Panc1 (cell line): Measurements from ENCODE around the gene ZNF35. TPM values are rescaled to one million over a fixed set of nuclear protein-coding genes. Genes with fewer than 3 reads are reported as not detected.

Experiments used
- ATAC-seq: fragments of 200-7000 bp; cut with Tn5 transposase; 2 replicates; pipeline ENCODE4 v1.9.1; 2020; ENCODE audit warnings: mild to moderate bottlenecking, moderate library complexity
- BruUV-seq: library from RNA; stranded (reverse); fragments of 400-500 nt; replicated peaks from 2 replicates; lab custom pipeline; 2021; lab: Mats Ljungman, UMichigan
- CTCF ChIA-PET: fragments of 300-600 bp; sonication (Branson Sonifier 250); formaldehyde crosslinking; loops from one replicate; lab custom pipeline; 2022; ENCODE audit warnings: antibody characterized with exemption; lab: Charles Lee
- POLR2A ChIA-PET: fragments of 300-600 bp; sonication (Branson Sonifier 250); formaldehyde crosslinking; loops from one replicate; lab custom pipeline; 2022; ENCODE audit warnings: antibody characterized with exemption; lab: Charles Lee
- DNase-seq: peaks from one replicate; pipeline ENCODE4 v3.0.0-alpha.2; 2010; ENCODE audit warnings: low read depth, low spot score
- H3K27ac ChIP-seq: 2 replicates; pipeline ENCODE4 v1.5.1; 2011; ENCODE audit warnings: mild to moderate bottlenecking, low read length, inconsistent platforms
- H3K27me3 ChIP-seq: fragments of 200-500 bp; sonication (Bioruptor generic); 2 replicates; pipeline ENCODE4 v1.6.0; 2014; ENCODE audit warnings: low read length, inconsistent platforms; ENCODE audit not compliant: control insufficient read depth, insufficient read depth
- H3K36me3 ChIP-seq: fragments of 200-500 bp; sonication (Bioruptor generic); 2 replicates; pipeline ENCODE4 v1.5.1; 2014; ENCODE audit warnings: inconsistent platforms, mild to moderate bottlenecking, low read length, moderate library complexity; ENCODE audit not compliant: control insufficient read depth, insufficient read depth
- H3K4me1 ChIP-seq: 2 replicates; pipeline ENCODE4 v1.5.1; 2011; ENCODE audit warnings: inconsistent platforms, mild to moderate bottlenecking, low read length, moderate library complexity; ENCODE audit not compliant: control insufficient read depth, insufficient read depth
- H3K4me3 ChIP-seq, 2 experiments: 2 replicates each; pipeline ENCODE4 v1.5.1; 2011 to 2012; ENCODE audit warnings: low read depth in 2 of 2, low read length in 2 of 2, mild to moderate bottlenecking in 2 of 2, inconsistent platforms in 1 of 2, moderate library complexity in 1 of 2
- H3K9me3 ChIP-seq: fragments of 200-500 bp; sonication (Bioruptor generic); 2 replicates; pipeline ENCODE4 v1.5.1; 2014; ENCODE audit warnings: low read depth, mild to moderate bottlenecking, inconsistent platforms, low read length, moderate library complexity; ENCODE audit not compliant: control insufficient read depth, insufficient read depth
- CTCF ChIP-seq: fragments of 450-650 bp; IDR thresholded peaks from 2 replicates; pipeline ENCODE4 v1.5.1; 2017; ENCODE audit warnings: mild to moderate bottlenecking
- POLR2AphosphoS5 ChIP-seq: IDR thresholded peaks from 2 replicates; pipeline ENCODE4 v1.6.1; 2012; ENCODE audit warnings: mild to moderate bottlenecking, low read depth, low read length, moderate library complexity
- REST ChIP-seq, 2 experiments: IDR thresholded peaks; 2 replicates each; pipeline ENCODE4 v1.6.1; 2011 to 2012; ENCODE audit warnings: low read depth in 2 of 2, control low read depth in 1 of 2, low read length in 1 of 2, mild to moderate bottlenecking in 1 of 2, moderate library complexity in 1 of 2; ENCODE audit not compliant: insufficient read depth in 1 of 2
- SIN3A ChIP-seq: IDR thresholded peaks from 2 replicates; pipeline ENCODE4 v1.6.1; 2012; ENCODE audit warnings: low read depth, mild to moderate bottlenecking, low read length, moderate library complexity, borderline replicate concordance; ENCODE audit not compliant: insufficient read depth
- TCF7L2 ChIP-seq: IDR thresholded peaks from 2 replicates; pipeline ENCODE4 v1.6.1; 2011; ENCODE audit warnings: mild to moderate bottlenecking, low read depth, low read length, inconsistent platforms
- in situ Hi-C: cut with HindIII; loops from 2 replicates; pipeline ENCODE4 v1.10.0; 2016; ENCODE audit warnings: low sequenced_read_pairs, low pct_unique_long_range_greater_than_20kb
- intact Hi-C: fragments of 100-400 bp; cut with micrococcal nuclease; formaldehyde crosslinking; loops from one replicate; pipeline ENCODE4 v1.10.0; 2022; ENCODE audit not compliant: unreplicated experiment
- total RNA-seq: library from RNA; stranded (reverse); gene quantifications from one replicate; pipeline ENCODE4 v1.2.1, GENCODE V29; 2021; ENCODE audit not compliant: unreplicated experiment

ZNF35 gene
- total RNA-seq, 1 experiment from 2014 or later, result 9.3 TPM

DNA sequence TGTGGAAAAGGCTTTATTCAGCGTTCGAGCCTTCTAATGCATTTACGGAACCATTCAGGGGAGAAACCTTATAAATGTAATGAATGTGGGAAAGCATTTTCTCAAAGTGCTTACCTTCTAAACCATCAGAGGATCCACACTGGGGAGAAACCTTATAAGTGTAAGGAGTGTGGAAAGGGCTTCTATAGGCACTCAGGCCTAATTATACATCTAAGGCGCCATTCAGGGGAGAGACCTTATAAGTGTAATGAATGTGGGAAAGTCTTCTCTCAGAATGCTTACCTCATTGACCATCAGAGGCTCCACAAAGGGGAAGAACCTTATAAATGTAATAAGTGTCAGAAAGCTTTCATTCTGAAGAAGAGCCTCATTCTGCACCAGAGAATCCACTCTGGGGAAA lies 6.2 kb upstream of the ZNF35 start:
- 0 out of 2 replicates have a peak, but pooled peaks cover 5% of the 10 kb centered on the region for H3K36me3 ChIP-seq
- no peak overlapping the region for H3K27ac ChIP-seq
- no peak for ATAC-seq
- ChIA-PET CTCF (no interaction called here), POLR2A (no interaction called here)
- BruUV-seq, result no TSS peak
- no peak overlapping the region for H3K4me3 ChIP-seq
- in situ Hi-C loops (no loop called here), intact Hi-C loops (no loop called here)
- no peaks in the 10 kb centered on the region for H3K27me3 ChIP-seq
- no peak for DNase-seq
- peaks cover 70% of the 10 kb centered on the region for H3K9me3 ChIP-seq
- no peak for TF ChIP-seq SIN3A
- no peak for TF ChIP-seq REST (IDR thresholded peaks at IDR 0.05; ENCODE audit: insufficient read depth in 1 of 2, low read depth in 2 of 2, low read length in 1 of 2)
- no peak for TF ChIP-seq CTCF
- no peak for TF ChIP-seq TCF7L2
- no peak for TF ChIP-seq POLR2AphosphoS5
- H3K4me1 ChIP-seq, result no peaks in the 10 kb centered on the region

DNA sequence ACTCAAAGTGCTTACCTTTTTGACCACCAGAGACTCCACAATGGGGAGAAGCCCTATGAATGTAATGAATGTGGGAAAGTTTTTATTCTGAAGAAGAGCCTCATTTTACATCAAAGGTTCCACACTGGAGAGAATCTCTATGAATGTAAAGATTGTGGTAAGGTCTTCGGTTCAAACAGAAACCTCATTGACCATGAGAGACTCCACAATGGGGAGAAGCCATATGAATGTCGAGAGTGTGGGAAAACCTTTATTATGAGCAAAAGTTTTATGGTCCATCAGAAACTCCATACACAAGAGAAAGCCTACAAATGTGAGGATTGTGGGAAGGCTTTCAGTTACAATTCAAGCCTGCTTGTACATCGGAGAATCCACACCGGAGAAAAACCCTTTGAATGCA lies 5.5 kb upstream of the ZNF35 start:
- Histone ChIP-seq H3K9me3 (peaks cover 64% of the 10 kb centered on the region), H3K27ac (no peak overlapping the region), H3K36me3 (0 out of 2 replicates have a peak, but pooled peaks cover 5% of the 10 kb centered on the region), H3K27me3 (no peaks in the 10 kb centered on the region), H3K4me1 (no peaks in the 10 kb centered on the region), H3K4me3 (no peak overlapping the region)
- intact Hi-C loops (no loop called here), in situ Hi-C loops (no loop called here)
- ChIA-PET POLR2A (no interaction called here), CTCF (no interaction called here)
- ATAC-seq, result no peak
- no TSS peak for BruUV-seq
- TF ChIP-seq TCF7L2 (no peak), POLR2AphosphoS5 (no peak), CTCF (no peak), REST (IDR thresholded peaks at IDR 0.05; ENCODE audit: insufficient read depth in 1 of 2, low read depth in 2 of 2, low read length in 1 of 2) (no peak), SIN3A (no peak)
- no peak for DNase-seq
